Prostate gland (tissue), 2 donors: ENCODE data around the gene HAL. TPM values are rescaled to one million over a fixed set of nuclear protein-coding genes. Genes with fewer than 3 reads are reported as not detected.

ENCODE experiments used
- DNase-seq: peaks from one replicate; pipeline ENCODE4 v3.0.0-alpha.2; 2019; ENCODE audit warnings: low spot score
- H3K27ac ChIP-seq, 2 donors: fragments of 200-600 bp; sonication (generic); 2 replicates each; pipeline ENCODE4 v1.5.1; 2017 to 2019
- H3K27me3 ChIP-seq: fragments of 200-600 bp; sonication (generic); replicated peaks from 2 replicates; pipeline ENCODE4 v1.5.1; 2019; ENCODE audit not compliant: insufficient read depth
- H3K36me3 ChIP-seq, 2 donors: fragments of 200-600 bp; sonication (generic); 1 replicate in 1 of 2; 2 replicates in 1 of 2; pipeline versions ENCODE4 v1.5.1 to v1.8.1; 2017 to 2019
- H3K4me1 ChIP-seq: fragments of 200-600 bp; sonication (generic); replicated peaks from 2 replicates; pipeline ENCODE4 v1.5.1; 2019
- H3K4me3 ChIP-seq, 2 donors: fragments of 200-600 bp; sonication (generic); 2 replicates each; pipeline ENCODE4 v1.5.1; 2017 to 2019
- H3K9me3 ChIP-seq: fragments of 200-600 bp; sonication (generic); 2 replicates; pipeline ENCODE4 v1.5.1; 2017
- POLR2A ChIP-seq: fragments of 450-650 bp; IDR thresholded peaks from one replicate; pipeline ENCODE4 v1.6.1; 2016; ENCODE audit warnings: antibody characterized with exemption, mild to moderate bottlenecking
- POLR2AphosphoS5 ChIP-seq: sonication (generic); formaldehyde crosslinking; IDR thresholded peaks from one replicate; pipeline ENCODE4 v1.6.1; 2017; ENCODE audit warnings: antibody characterized with exemption
- WGBS: methylation state at CpG from one replicate; pipeline ENCODE4 v1.1.5; 2018; 5-methylcytosine and 5-hydroxymethylcytosine counted together
- intact Hi-C: fragments of 100-400 bp; cut with DNase I; formaldehyde crosslinking; loops from one replicate; pipeline ENCODE4 v1.14.2; 2022
- total RNA-seq, 2 donors: library from RNA; depleted of rRNA; stranded (reverse); fragments of >200 nt; gene quantifications; one replicate each; pipeline ENCODE4 v1.1.0, GENCODE V29; 2016
- TF ChIP-seq, protein P1 (sequence below), 4 experiments: fragments of 200-600 bp in 2 of 4; fragments of 450-650 bp in 2 of 4; sonication (generic) in 2 of 4; IDR thresholded peaks; 1 replicate in 3 of 4; 2 replicates in 1 of 4; pipeline ENCODE4 v1.5.1; 2016 to 2019; ENCODE audit warnings: antibody characterized with exemption in 4 of 4, mild to moderate bottlenecking in 2 of 4, moderate library complexity in 2 of 4

HAL gene
- total RNA-seq, 2 donors from 2014 or later: 0.27 TPM; not detected in 1

DNA sequence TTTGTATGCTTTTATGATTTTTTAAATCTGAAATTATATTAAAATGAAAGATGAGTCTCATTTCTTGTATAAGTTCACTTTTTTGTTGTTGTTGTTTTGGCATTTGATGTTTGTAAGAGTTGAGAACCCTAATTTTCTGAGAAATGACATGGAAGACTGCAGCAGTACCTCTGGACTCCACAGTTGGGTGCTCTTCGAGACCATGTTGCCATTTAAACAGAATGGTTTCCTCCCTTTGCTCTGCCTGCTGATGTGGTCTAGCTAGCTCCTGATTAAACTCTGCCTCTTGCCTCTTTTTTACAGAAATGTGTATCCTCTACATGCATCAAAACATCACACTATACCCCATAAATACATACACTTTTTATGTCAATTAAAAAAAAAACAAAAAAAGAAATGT lies 45.0 kb upstream of the HAL start:
- intact Hi-C loops: no loop called here
- H3K36me3 ChIP-seq: no peaks in the 10 kb centered on the region
- H3K9me3 ChIP-seq: no peaks in the 10 kb centered on the region
- no peak overlapping the region for H3K27ac ChIP-seq
- H3K27me3 ChIP-seq: no peaks in the 10 kb centered on the region
- no peak overlapping the region for H3K4me3 ChIP-seq
- WGBS: 97% methylated on average over 1 of the region's 1 CpG
- H3K4me1 ChIP-seq: no peaks in the 10 kb centered on the region
- no peak for DNase-seq
- TF ChIP-seq, protein P1, sequence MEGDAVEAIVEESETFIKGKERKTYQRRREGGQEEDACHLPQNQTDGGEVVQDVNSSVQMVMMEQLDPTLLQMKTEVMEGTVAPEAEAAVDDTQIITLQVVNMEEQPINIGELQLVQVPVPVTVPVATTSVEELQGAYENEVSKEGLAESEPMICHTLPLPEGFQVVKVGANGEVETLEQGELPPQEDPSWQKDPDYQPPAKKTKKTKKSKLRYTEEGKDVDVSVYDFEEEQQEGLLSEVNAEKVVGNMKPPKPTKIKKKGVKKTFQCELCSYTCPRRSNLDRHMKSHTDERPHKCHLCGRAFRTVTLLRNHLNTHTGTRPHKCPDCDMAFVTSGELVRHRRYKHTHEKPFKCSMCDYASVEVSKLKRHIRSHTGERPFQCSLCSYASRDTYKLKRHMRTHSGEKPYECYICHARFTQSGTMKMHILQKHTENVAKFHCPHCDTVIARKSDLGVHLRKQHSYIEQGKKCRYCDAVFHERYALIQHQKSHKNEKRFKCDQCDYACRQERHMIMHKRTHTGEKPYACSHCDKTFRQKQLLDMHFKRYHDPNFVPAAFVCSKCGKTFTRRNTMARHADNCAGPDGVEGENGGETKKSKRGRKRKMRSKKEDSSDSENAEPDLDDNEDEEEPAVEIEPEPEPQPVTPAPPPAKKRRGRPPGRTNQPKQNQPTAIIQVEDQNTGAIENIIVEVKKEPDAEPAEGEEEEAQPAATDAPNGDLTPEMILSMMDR (IDR thresholded peaks at IDR 0.05): no peak
- TF ChIP-seq POLR2A (no peak), POLR2AphosphoS5 (no peak)

DNA sequence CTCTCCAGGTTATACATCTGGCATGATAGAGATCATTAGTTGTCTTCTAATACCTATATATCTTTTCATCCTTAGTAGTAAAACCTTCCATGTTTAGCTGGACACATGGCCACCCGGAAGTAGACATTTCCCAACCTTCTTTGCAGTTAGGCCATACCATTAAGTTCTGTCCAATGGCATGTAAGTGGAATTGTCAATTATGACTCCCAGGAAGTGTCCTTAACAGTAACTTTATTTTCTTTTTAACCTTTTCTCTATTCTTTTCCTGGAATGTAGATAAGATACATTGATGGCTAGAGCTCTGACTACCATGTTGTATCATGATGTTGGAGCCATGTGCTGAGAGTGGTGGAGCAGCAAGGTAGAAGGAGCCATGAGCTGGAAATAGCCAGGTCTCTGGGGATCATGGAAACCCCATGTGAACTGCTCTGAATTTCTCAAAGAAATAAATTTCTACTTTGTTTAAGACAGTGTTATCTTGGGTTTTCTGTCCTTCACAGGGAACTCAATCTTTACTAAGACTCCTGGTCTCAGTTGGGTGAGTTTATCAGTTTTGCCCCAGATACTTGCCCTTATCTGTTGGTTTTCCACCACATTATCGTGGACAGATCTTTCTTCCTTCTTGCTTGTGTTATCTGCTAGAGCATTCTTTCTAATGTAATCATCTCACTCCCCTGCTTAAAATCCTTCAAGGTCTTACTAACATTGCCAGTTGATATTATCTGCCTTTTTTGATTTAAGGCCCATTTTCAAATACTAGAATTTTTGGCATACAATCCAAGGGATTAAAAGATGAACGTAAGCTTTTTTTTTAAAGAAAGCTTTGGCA lies 44.4 kb upstream of the HAL start:
- H3K27me3 ChIP-seq: no peaks in the 10 kb centered on the region
- H3K27ac ChIP-seq: no peak overlapping the region
- H3K36me3 ChIP-seq: no peaks in the 10 kb centered on the region
- TF ChIP-seq POLR2A (no peak), POLR2AphosphoS5 (no peak)
- TF ChIP-seq, protein P1 (IDR thresholded peaks at IDR 0.05): no peak
- no peaks in the 10 kb centered on the region for H3K4me1 ChIP-seq
- no peak overlapping the region for H3K4me3 ChIP-seq
- no peak for DNase-seq
- 44% methylated on average over 3 of the region's 3 CpGs for WGBS
- no peaks in the 10 kb centered on the region for H3K9me3 ChIP-seq
- intact Hi-C loops: no loop called here

DNA sequence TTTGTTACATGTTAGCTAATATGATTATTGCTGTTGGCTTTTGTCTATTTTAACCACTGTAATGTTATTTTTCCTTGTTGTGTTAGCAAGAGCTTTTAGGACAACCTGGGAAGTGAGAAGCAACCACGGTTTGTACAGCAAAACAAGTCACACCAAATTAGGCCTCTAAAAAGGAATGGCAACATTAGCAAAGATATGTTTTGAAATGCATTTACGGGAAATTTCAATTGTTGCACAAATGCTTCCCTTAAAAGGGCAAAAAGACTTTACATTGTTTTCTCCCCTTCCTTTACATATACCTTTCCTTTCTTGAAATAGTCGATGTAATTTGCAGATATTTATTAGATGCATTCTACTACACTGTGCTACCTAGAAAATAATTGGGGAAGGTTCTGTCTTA lies 43.4 kb upstream of the HAL start:
- DNase-seq: no peak
- TF ChIP-seq POLR2A: no peak
- TF ChIP-seq, protein P1 (IDR thresholded peaks at IDR 0.05): no peak
- TF ChIP-seq POLR2AphosphoS5: no peak
- no peaks in the 10 kb centered on the region for H3K27me3 ChIP-seq
- no peaks in the 10 kb centered on the region for H3K9me3 ChIP-seq
- 83% methylated on average over 3 of the region's 3 CpGs for WGBS
- H3K27ac ChIP-seq: no peak overlapping the region
- H3K36me3 ChIP-seq: no peaks in the 10 kb centered on the region
- H3K4me3 ChIP-seq: no peak overlapping the region
- intact Hi-C loops: no loop called here
- H3K4me1 ChIP-seq: no peaks in the 10 kb centered on the region

DNA sequence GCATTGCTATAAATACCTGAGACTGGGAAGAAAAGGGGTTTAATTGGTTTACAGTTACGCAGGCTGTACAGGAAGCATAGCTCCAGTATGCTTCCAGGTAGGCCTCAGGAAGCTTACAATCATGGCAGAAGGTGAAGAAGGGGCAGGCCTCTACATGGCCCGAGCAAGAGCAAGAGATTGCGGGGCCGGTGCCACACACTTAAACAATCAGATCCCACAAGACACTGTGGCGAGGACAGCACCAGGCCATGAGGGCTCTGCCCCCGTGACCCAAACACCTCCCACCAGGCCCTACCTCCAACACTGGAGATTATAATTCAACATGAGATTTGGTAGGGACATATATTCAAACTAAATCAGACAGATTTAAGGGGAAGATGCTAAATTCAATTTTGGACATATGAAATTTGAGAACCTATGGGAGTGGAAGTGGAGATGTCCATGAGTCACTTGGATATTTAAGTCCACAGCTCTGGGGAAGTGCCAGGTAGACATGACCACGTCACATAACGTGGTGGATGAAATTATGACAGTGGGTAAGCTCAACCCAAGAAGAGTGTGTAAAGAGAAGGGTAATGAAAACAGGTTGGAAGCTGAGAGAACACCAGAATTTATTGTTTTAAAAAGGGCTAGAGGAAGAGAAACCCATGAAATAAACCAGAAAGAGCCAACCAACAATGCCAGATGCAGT lies 40.8 kb upstream of the HAL start:
- intact Hi-C loops: no loop called here

More for the DNA sequence above, 40.8 kb upstream of the HAL start:
- Histone ChIP-seq H3K27me3 (no peaks in the 10 kb centered on the region), H3K27ac (no peak overlapping the region), H3K36me3 (no peaks in the 10 kb centered on the region), H3K9me3 (no peaks in the 10 kb centered on the region), H3K4me3 (no peak overlapping the region), H3K4me1 (no peaks in the 10 kb centered on the region)
- 93% methylated on average over 8 of the region's 8 CpGs for WGBS
- DNase-seq: no peak
- TF ChIP-seq POLR2AphosphoS5 (no peak), POLR2A (no peak)
- TF ChIP-seq, protein P1 (IDR thresholded peaks at IDR 0.05): no peak
